ENCODE results near the gene CGB7.
"Not testable (repeated sequence)": the region's sequence is repeated elsewhere in the genome, so short reads cannot be mapped to it uniquely, and the experiment has no call there.

Gene CGB7

GRCh38 chr19:49057636-49058234 is at the start of gene CGB7:
CGB7 (minus strand) TSS chr19:49057749; CDS start chr19:49055375, 2,374 bp downstream.
- peak; percentile 72 for DNase-seq

- peak; percentile 84 for DNase-seq
These were observed 49.1 kb upstream of the CGB7 start for GRCh38 chr19:49106648-49107135.

- DNase-seq: no peak
These were observed 46.8 kb upstream of the CGB7 start for GRCh38 chr19:49104229-49104864.

- no peak for DNase-seq
These were observed 46.0 kb upstream of the CGB7 start for GRCh38 chr19:49103331-49104085.

- DNase-seq: no peak
These were observed 44.8 kb upstream of the CGB7 start for GRCh38 chr19:49102303-49102702.

GRCh38 chr19:49101160-49101559 is 43.6 kb upstream of the CGB7 start:
- DNase-seq: no peak

- DNase-seq: no peak
These were observed 41.2 kb upstream of the CGB7 start for GRCh38 chr19:49098795-49099194.

- peak; percentile 87 for DNase-seq
These were observed 40.1 kb upstream of the CGB7 start for GRCh38 chr19:49097453-49098288.

- DNase-seq: no peak
These were observed 37.2 kb upstream of the CGB7 start for GRCh38 chr19:49094505-49095482.

- DNase-seq: no peak
These were observed 35.1 kb upstream of the CGB7 start for GRCh38 chr19:49092686-49093085.

- no peak for DNase-seq
These were observed 34.0 kb upstream of the CGB7 start for GRCh38 chr19:49091391-49092038.

- DNase-seq: no peak
These were observed 28.7 kb upstream of the CGB7 start for GRCh38 chr19:49086296-49086695.

- DNase-seq: no peak
These were observed 28.3 kb upstream of the CGB7 start for GRCh38 chr19:49085868-49086232.

- peak; percentile 99 for DNase-seq
These were observed 27.7 kb upstream of the CGB7 start, which contains the start of gene SNRNP70 for GRCh38 chr19:49085020-49085867. SNRNP70 (plus strand) TSS chr19:49085451; CDS start chr19:49086415, 964 bp downstream.

- DNase-seq: no peak
These were observed 26.9 kb upstream of the CGB7 start for GRCh38 chr19:49084206-49085019.

- DNase-seq: no peak
These were observed 23.7 kb upstream of the CGB7 start for GRCh38 chr19:49081273-49081672.

GRCh38 chr19:49080392-49080791 is 22.8 kb upstream of the CGB7 start:
- DNase-seq: no peak

- not testable (repeated sequence) for DNase-seq
These were observed 17.3 kb upstream of the CGB7 start for GRCh38 chr19:49074869-49075268.

Data from activated CD8-positive, alpha-beta memory T cell treated with anti-CD3 and anti-CD28 coated beads for 24 hours (primary cell).